ENCODE data around the gene CDC7.
"Not testable (repeated sequence)": the region's sequence is repeated elsewhere in the genome, so short reads cannot be mapped to it uniquely, and the experiment has no call there.

CDC7 gene

DNA sequence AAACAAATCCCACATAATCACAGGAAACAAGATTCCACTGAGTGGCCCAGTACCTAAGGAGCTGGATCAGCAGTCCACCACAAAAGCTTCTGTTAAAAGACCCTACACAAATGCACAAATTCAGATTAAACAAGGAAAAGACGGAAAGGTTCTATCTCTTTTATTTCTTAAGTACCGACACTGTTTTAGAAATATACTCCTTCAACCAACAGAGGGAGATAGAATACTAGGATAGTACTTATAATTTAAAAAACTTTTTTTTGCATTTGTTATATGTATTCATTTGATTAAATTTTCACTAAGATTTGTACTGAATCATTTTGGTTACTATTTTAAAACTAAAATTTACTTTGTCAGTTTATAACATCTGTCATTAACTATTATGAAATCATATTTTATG, 12.5 kb downstream of the CDC7 start:
- Histone ChIP-seq H3K36me3 (no peaks in the 10 kb centered on the region), H3K4me1 (ENCODE audit: control insufficient read depth in 1 of 2, insufficient read depth in 1 of 2, low read depth in 1 of 2, low read length in 1 of 2) (no peaks in the 10 kb centered on the region), H3K27ac (no peak overlapping the region), H3K4me3 (ENCODE audit: low read depth in 1 of 2, low read length in 1 of 2) (no peak overlapping the region), H3K9me3 (no peaks in the 10 kb centered on the region), H3K27me3 (no peaks in the 10 kb centered on the region)
- TF ChIP-seq, protein P1, sequence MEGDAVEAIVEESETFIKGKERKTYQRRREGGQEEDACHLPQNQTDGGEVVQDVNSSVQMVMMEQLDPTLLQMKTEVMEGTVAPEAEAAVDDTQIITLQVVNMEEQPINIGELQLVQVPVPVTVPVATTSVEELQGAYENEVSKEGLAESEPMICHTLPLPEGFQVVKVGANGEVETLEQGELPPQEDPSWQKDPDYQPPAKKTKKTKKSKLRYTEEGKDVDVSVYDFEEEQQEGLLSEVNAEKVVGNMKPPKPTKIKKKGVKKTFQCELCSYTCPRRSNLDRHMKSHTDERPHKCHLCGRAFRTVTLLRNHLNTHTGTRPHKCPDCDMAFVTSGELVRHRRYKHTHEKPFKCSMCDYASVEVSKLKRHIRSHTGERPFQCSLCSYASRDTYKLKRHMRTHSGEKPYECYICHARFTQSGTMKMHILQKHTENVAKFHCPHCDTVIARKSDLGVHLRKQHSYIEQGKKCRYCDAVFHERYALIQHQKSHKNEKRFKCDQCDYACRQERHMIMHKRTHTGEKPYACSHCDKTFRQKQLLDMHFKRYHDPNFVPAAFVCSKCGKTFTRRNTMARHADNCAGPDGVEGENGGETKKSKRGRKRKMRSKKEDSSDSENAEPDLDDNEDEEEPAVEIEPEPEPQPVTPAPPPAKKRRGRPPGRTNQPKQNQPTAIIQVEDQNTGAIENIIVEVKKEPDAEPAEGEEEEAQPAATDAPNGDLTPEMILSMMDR (IDR thresholded peaks at IDR 0.05): no peak

DNA sequence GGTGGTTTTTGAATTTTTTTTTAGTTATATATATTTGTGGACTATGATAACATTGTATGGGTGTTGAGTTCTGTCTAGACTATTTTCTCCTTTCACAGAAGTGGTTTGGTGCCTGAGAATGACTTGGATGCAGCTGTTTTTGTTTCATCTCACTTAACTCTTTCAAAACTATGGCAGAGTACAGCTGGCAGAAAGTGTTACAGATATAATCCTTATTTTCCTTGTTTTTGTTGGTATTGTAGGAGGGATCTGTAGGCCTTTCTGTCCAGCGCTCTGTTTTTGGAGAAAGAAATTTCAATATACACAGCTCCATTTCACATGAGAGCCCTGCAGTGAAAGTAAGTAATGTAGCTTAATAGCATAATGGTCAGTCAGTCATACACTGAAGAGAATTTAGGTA, 13.1 kb downstream of the CDC7 start:
- Histone ChIP-seq H3K4me3 (ENCODE audit: low read depth in 1 of 2, low read length in 1 of 2) (no peak overlapping the region), H3K4me1 (ENCODE audit: control insufficient read depth in 1 of 2, insufficient read depth in 1 of 2, low read depth in 1 of 2, low read length in 1 of 2) (no peaks in the 10 kb centered on the region), H3K27ac (no peak overlapping the region), H3K27me3 (no peaks in the 10 kb centered on the region), H3K9me3 (no peaks in the 10 kb centered on the region), H3K36me3 (no peaks in the 10 kb centered on the region)
- TF ChIP-seq, protein P1 (IDR thresholded peaks at IDR 0.05): no peak

DNA sequence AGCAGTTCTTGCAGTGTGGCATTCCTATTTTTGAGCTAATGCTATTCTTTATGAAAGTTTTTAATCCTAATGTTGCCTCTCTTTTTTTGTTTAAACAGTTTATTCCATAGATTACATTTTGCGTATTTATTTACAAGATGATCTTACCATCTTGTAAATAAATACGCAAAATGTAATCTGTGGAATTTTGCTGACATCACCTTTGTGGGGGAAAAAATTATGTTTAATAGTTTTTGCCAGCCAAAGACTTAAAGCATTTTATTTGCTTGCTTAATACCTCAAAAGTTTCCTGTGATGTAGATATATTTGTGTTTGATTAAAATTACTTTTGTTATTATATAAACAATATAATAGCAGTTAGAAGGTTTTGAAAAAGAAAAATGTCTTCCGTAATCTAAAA, 15.3 kb downstream of the CDC7 start:
- no peaks in the 10 kb centered on the region for H3K27me3 ChIP-seq
- no peak overlapping the region for H3K4me3 ChIP-seq (ENCODE audit: low read depth in 1 of 2, low read length in 1 of 2)
- no peaks in the 10 kb centered on the region for H3K9me3 ChIP-seq
- H3K36me3 ChIP-seq: no peaks in the 10 kb centered on the region
- H3K4me1 ChIP-seq (ENCODE audit: control insufficient read depth in 1 of 2, insufficient read depth in 1 of 2, low read depth in 1 of 2, low read length in 1 of 2): no peaks in the 10 kb centered on the region
- H3K27ac ChIP-seq: no peak overlapping the region
- TF ChIP-seq, protein P1 (IDR thresholded peaks at IDR 0.05): no peak

DNA sequence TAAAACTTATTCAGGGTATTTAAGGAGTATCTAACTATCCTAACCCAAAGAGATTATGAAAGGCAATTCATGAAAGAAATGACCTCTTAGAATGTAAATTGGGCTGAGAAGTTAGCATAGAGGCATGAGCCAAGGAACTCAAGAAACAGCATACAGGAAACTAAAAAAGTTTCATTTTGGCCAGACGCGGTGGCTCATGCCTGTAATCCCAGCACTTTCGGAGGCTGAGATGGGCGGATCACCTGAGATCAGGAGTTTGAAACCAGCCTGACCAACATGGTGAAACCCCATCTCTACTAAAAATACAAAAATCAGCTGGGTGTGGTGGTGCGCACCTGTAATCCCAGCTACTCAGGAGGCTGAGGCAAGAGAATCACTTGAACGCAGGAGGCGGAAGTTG, 16.0 kb downstream of the CDC7 start:
- H3K4me1 ChIP-seq (ENCODE audit: control insufficient read depth in 1 of 2, insufficient read depth in 1 of 2, low read depth in 1 of 2, low read length in 1 of 2); H3K27me3 ChIP-seq; H3K36me3 ChIP-seq; H3K4me3 ChIP-seq (ENCODE audit: low read depth in 1 of 2, low read length in 1 of 2); H3K27ac ChIP-seq; H3K9me3 ChIP-seq: not testable (repeated sequence)

DNA sequence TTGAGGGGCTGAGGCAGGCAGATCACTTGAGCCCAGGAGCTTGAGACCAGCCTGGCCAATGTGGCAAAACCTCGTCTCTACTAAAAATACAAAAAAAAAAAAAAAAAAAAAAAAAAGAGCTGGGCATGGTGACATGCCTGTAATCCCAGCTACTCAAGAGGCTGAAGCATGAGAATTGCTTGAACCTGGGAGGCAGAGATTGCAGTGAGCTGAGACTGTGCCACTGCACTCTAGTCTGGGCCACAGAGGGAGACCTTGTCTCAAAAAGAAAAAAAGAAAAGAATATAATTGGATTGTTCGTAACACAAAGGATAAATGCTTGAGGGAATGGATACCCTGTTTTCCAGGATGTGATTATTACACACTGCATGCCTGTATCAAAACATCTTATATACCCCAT, 18.5 kb downstream of the CDC7 start:
- not testable (repeated sequence) for H3K27me3 ChIP-seq; H3K9me3 ChIP-seq; H3K4me1 ChIP-seq (ENCODE audit: control insufficient read depth in 1 of 2, insufficient read depth in 1 of 2, low read depth in 1 of 2, low read length in 1 of 2); H3K27ac ChIP-seq; H3K36me3 ChIP-seq; H3K4me3 ChIP-seq (ENCODE audit: low read depth in 1 of 2, low read length in 1 of 2)

DNA sequence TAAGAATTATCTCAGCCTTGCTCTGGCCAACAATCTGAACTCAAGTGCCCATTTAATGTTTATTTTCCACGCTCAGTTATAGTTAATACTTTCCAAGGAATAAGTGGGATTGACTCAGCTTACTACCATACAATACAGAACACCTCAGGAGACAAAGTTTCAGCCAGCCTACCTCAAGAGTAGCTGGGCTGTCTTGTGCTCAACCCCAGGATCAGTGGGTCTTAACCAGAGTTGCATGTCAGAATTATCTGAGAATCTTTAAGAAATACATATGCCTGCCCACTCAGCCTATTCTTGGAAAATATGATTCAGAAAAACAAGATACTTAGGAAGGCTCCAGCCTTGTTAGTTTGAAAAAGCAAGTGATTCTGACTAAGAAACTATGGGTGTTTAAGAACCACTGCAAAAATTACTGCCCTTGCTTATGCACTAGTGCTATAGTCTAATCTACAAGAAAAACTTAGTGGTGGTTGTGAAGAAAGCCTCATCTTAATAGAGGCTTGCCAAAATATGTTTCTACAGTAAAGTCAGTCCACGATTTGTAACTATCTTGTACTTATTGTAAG, 20.4 kb downstream of the CDC7 start:
- H3K27ac ChIP-seq: no peak overlapping the region
- H3K36me3 ChIP-seq: no peaks in the 10 kb centered on the region
- no peaks in the 10 kb centered on the region for H3K9me3 ChIP-seq
- no peaks in the 10 kb centered on the region for H3K4me1 ChIP-seq (ENCODE audit: control insufficient read depth in 1 of 2, insufficient read depth in 1 of 2, low read depth in 1 of 2, low read length in 1 of 2)
- TF ChIP-seq, protein P1 (IDR thresholded peaks at IDR 0.05): no peak
- no peak overlapping the region for H3K4me3 ChIP-seq (ENCODE audit: low read depth in 1 of 2, low read length in 1 of 2)
- H3K27me3 ChIP-seq: no peaks in the 10 kb centered on the region

DNA sequence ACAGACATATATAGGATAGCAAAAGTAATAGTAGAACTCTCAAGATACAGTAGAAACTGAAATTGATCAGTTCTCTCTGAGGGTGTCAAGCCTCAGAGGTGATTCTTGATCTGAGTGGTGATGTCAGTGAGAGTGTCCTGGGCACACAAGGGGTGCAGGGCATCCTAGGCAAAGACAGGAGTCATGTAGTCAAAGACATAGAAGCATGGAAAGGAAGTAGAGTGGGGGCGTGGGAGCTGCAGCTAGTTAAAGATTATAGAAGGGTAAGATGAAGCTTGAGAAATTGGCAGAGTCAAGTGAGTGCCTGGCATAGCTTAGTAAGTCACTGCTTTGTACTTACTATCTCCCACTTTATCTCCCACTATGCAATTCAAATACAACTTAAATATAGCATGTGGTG, 22.8 kb downstream of the CDC7 start:
- H3K4me3 ChIP-seq (ENCODE audit: low read depth in 1 of 2, low read length in 1 of 2): no peak overlapping the region
- no peaks in the 10 kb centered on the region for H3K36me3 ChIP-seq
- no peak overlapping the region for H3K27ac ChIP-seq

More for the DNA sequence above, 22.8 kb downstream of the CDC7 start:
- TF ChIP-seq, protein P1 (IDR thresholded peaks at IDR 0.05): no peak
- Histone ChIP-seq H3K4me1 (ENCODE audit: control insufficient read depth in 1 of 2, insufficient read depth in 1 of 2, low read depth in 1 of 2, low read length in 1 of 2) (no peaks in the 10 kb centered on the region), H3K27me3 (no peaks in the 10 kb centered on the region), H3K9me3 (no peaks in the 10 kb centered on the region)

Measured in neutrophil (primary cell).